Stimulated activated CD4-positive, alpha-beta T cell treated with anti-CD3 and anti-CD28 coated beads, Interleukin-12 subunit alpha, Interleukin-12 subunit beta, amount 100 ng/mL, for 4 hours (primary cell): ENCODE results near the gene PRIM2.
"Not testable (repeated sequence)": the region's sequence is repeated elsewhere in the genome, so short reads cannot be mapped to it uniquely, and the experiment has no call there.

Source experiments
- DNase-seq: peaks from one replicate; pipeline ENCODE4 v3.0.0-alpha.2; 2020

The PRIM2 gene

GRCh38 chr6:57310095-57310816, 7.2 kb upstream of the PRIM2 start:
- not testable (repeated sequence) for DNase-seq

GRCh38 chr6:57310817-57311157, 6.6 kb upstream of the PRIM2 start:
- no peak for DNase-seq

- DNase-seq, result not testable (repeated sequence)
Measured at GRCh38 chr6:57311300-57312003, 6.0 kb upstream of the PRIM2 start.

GRCh38 chr6:57312004-57312345, 5.5 kb upstream of the PRIM2 start:
- DNase-seq, result no peak

- no peak for DNase-seq
Measured at GRCh38 chr6:57313009-57313408, 4.4 kb upstream of the PRIM2 start.

- no peak for DNase-seq
Measured at GRCh38 chr6:57313711-57314471, 3.5 kb upstream of the PRIM2 start.

GRCh38 chr6:57315111-57315510, 2.3 kb upstream of the PRIM2 start:
- no peak for DNase-seq

- DNase-seq, result no peak
Measured at GRCh38 chr6:57315851-57316250, 1.6 kb upstream of the PRIM2 start.

GRCh38 chr6:57316581-57317059, 810 bp upstream of the PRIM2 start:
- peak; percentile 72 for DNase-seq

GRCh38 chr6:57324538-57324937, 7.1 kb downstream of the PRIM2 start:
- DNase-seq, result no peak

- DNase-seq, result no peak
Measured at GRCh38 chr6:57327311-57327710, 9.9 kb downstream of the PRIM2 start.

GRCh38 chr6:57328074-57328473, 10.6 kb downstream of the PRIM2 start:
- no peak for DNase-seq

- DNase-seq, result no peak
Measured at GRCh38 chr6:57329933-57330332, 12.5 kb downstream of the PRIM2 start.

- DNase-seq, result no peak
Measured at GRCh38 chr6:57342148-57342669, 24.8 kb downstream of the PRIM2 start.

- not testable (repeated sequence) for DNase-seq
Measured at GRCh38 chr6:57343342-57343741, 25.9 kb downstream of the PRIM2 start.

- not testable (repeated sequence) for DNase-seq
Measured at GRCh38 chr6:57346715-57347114, 29.3 kb downstream of the PRIM2 start.

- DNase-seq, result not testable (repeated sequence)
Measured at GRCh38 chr6:57347597-57347996, 30.2 kb downstream of the PRIM2 start.

GRCh38 chr6:57350443-57350842, 33.0 kb downstream of the PRIM2 start:
- not testable (repeated sequence) for DNase-seq

GRCh38 chr6:57352596-57352995, 35.2 kb downstream of the PRIM2 start:
- DNase-seq, result not testable (repeated sequence)

- not testable (repeated sequence) for DNase-seq
Measured at GRCh38 chr6:57358319-57358718, 40.9 kb downstream of the PRIM2 start.

GRCh38 chr6:57359766-57360165, 42.3 kb downstream of the PRIM2 start:
- not testable (repeated sequence) for DNase-seq

- DNase-seq, result not testable (repeated sequence)
Measured at GRCh38 chr6:57362340-57362739, 44.9 kb downstream of the PRIM2 start.

GRCh38 chr6:57365076-57365583, 47.7 kb downstream of the PRIM2 start:
- DNase-seq, result not testable (repeated sequence)
